Fibroblast of lung (primary cell): ENCODE data around the gene SCAF1. TPM values are rescaled to one million over a fixed set of nuclear protein-coding genes. Genes with fewer than 3 reads are reported as not detected.

Experiments
- DNase-seq, 2 donors: peaks; one replicate each; pipeline versions ENCODE4 v3.0.0 to v3.0.0-alpha.2; 2010; ENCODE audit warnings: low read depth in 2 of 2
- H2AFZ ChIP-seq: 2 replicates; pipeline ENCODE4 v1.5.1; 2012; ENCODE audit warnings: low read length, control low read depth, inconsistent platforms
- H3K27ac ChIP-seq: 2 replicates; pipeline ENCODE4 v1.5.1; 2011; ENCODE audit warnings: low read length, control low read depth; ENCODE audit not compliant: insufficient read depth
- H3K27me3 ChIP-seq: 2 replicates; pipeline ENCODE4 v1.5.1; 2011; ENCODE audit warnings: mild to moderate bottlenecking, low read length; ENCODE audit not compliant: control insufficient read depth, insufficient read depth
- H3K36me3 ChIP-seq: 2 replicates; pipeline ENCODE4 v1.5.1; 2011; ENCODE audit warnings: low read length; ENCODE audit not compliant: control insufficient read depth, insufficient read depth
- H3K4me1 ChIP-seq: 2 replicates; pipeline ENCODE4 v1.5.1; 2011; ENCODE audit warnings: low read length; ENCODE audit not compliant: control insufficient read depth, insufficient read depth; ENCODE audit errors: extremely low read depth
- H3K4me2 ChIP-seq: 2 replicates; pipeline ENCODE4 v1.5.1; 2011; ENCODE audit warnings: low read length, control low read depth; ENCODE audit not compliant: insufficient read depth; ENCODE audit errors: extremely low read depth
- H3K4me3 ChIP-seq, 4 experiments: fragments of 200-600 bp in 1 of 4; sonication (generic) in 1 of 4; replicated peaks in 1 of 4; 2 replicates each; pipeline ENCODE4 v1.5.1; 2011 to 2016; ENCODE audit warnings: low read length in 4 of 4, low read depth in 3 of 4, mild to moderate bottlenecking in 3 of 4, control low read depth in 2 of 4, inconsistent platforms in 1 of 4, mixed read lengths in 1 of 4; ENCODE audit not compliant: insufficient read depth in 1 of 4; ENCODE audit errors: control extremely low read depth in 1 of 4
- H3K79me2 ChIP-seq: 2 replicates; pipeline ENCODE4 v1.5.1; 2012; ENCODE audit warnings: mild to moderate bottlenecking, low read length, inconsistent platforms; ENCODE audit not compliant: control insufficient read depth, insufficient read depth
- H3K9ac ChIP-seq: 2 replicates; pipeline ENCODE4 v1.5.1; 2011; ENCODE audit warnings: mild to moderate bottlenecking, low read length, control low read depth; ENCODE audit not compliant: insufficient read depth
- H3K9me3 ChIP-seq: 2 replicates; pipeline ENCODE4 v1.5.1; 2012; ENCODE audit warnings: low read depth, low read length; ENCODE audit not compliant: control insufficient read depth, insufficient read depth
- H4K20me1 ChIP-seq: 2 replicates; pipeline ENCODE4 v1.5.1; 2011; ENCODE audit warnings: low read length; ENCODE audit not compliant: control insufficient read depth, insufficient read depth; ENCODE audit errors: extremely low read depth
- CTCF ChIP-seq, 2 donors: IDR thresholded peaks in 1 of 2; conservative IDR thresholded peaks in 1 of 2; 1 replicate in 1 of 2; 2 replicates in 1 of 2; pipeline ENCODE4 v1.5.1; 2011 to 2012; ENCODE audit warnings: low read length in 2 of 2, control low read depth in 1 of 2, inconsistent platforms in 1 of 2, low read depth in 1 of 2, mild to moderate bottlenecking in 1 of 2
- EZH2 ChIP-seq: IDR thresholded peaks from 2 replicates; pipeline ENCODE4 v1.5.1; 2012; ENCODE audit warnings: low read length, control low read depth, mild to moderate bottlenecking; ENCODE audit errors: missing control alignments
- polyA plus RNA-seq, 2 donors: library from polyadenylated mRNA; depleted of rRNA in 1 of 2; stranded (reverse) in 1 of 2; unstranded in 1 of 2; fragments of >200 nt; gene quantifications; 2 replicates each; pipeline ENCODE4 v1.2.1, GENCODE V29; 2011 to 2012; ENCODE audit warnings: missing spikeins in 1 of 2
- total RNA-seq: library from RNA; depleted of rRNA; stranded (reverse); fragments of >200 nt; gene quantifications from 2 replicates; pipeline ENCODE4 v1.2.1, GENCODE V29; 2014

Gene SCAF1
- total and polyA plus RNA-seq, 2 donors (not counting 1 experiment from before 2014, with no cell fraction given): 8.7 to 11.9 TPM

GRCh38 chr19:49692147-49692506, 50.1 kb downstream of the SCAF1 start:
- no peak overlapping the region for H2AFZ ChIP-seq
- H3K4me1 ChIP-seq: peaks cover 5% of the 10 kb centered on the region
- H3K9me3 ChIP-seq: no peaks in the 10 kb centered on the region
- H3K27ac ChIP-seq: no peak overlapping the region
- no peaks in the 10 kb centered on the region for H3K79me2 ChIP-seq
- H3K27me3 ChIP-seq: no peaks in the 10 kb centered on the region
- no peaks in the 10 kb centered on the region for H4K20me1 ChIP-seq
- H3K4me3 ChIP-seq: peak overlapping the region in 1 of 4 experiments; percentile 64
- H3K36me3 ChIP-seq: peaks cover 2% of the 10 kb centered on the region
- no peak for TF ChIP-seq CTCF (conservative IDR thresholded peaks at IDR 0.05 in 1 of 2, IDR thresholded peaks at IDR 0.05 in 1 of 2; ENCODE audit: low read depth in 1 of 2, low read length in 2 of 2)
- TF ChIP-seq EZH2: no peak
- no peak for DNase-seq
- no peak overlapping the region for H3K9ac ChIP-seq
- no peak overlapping the region for H3K4me2 ChIP-seq

GRCh38 chr19:49696115-49696514, 54.1 kb downstream of the SCAF1 start:
- H3K79me2 ChIP-seq: no peaks in the 10 kb centered on the region
- H3K27ac ChIP-seq: no peak overlapping the region
- no peak overlapping the region for H3K4me3 ChIP-seq
- no peaks in the 10 kb centered on the region for H3K9me3 ChIP-seq
- TF ChIP-seq CTCF (conservative IDR thresholded peaks at IDR 0.05 in 1 of 2, IDR thresholded peaks at IDR 0.05 in 1 of 2; ENCODE audit: low read depth in 1 of 2, low read length in 2 of 2): no peak
- TF ChIP-seq EZH2: no peak
- H4K20me1 ChIP-seq: no peaks in the 10 kb centered on the region
- no peaks in the 10 kb centered on the region for H3K36me3 ChIP-seq
- no peak overlapping the region for H3K9ac ChIP-seq
- no peak overlapping the region for H2AFZ ChIP-seq
- H3K4me1 ChIP-seq: peaks cover 2% of the 10 kb centered on the region
- H3K4me2 ChIP-seq: no peak overlapping the region
- DNase-seq: no peak
- H3K27me3 ChIP-seq: no peaks in the 10 kb centered on the region

GRCh38 chr19:49696865-49697264, 54.9 kb downstream of the SCAF1 start:
- Histone ChIP-seq H3K9ac (no peak overlapping the region), H3K4me1 (no peaks in the 10 kb centered on the region), H3K79me2 (no peaks in the 10 kb centered on the region), H3K4me2 (no peak overlapping the region), H3K4me3 (no peak overlapping the region), H2AFZ (no peak overlapping the region), H3K9me3 (no peaks in the 10 kb centered on the region), H3K36me3 (no peaks in the 10 kb centered on the region), H3K27ac (no peak overlapping the region), H3K27me3 (no peaks in the 10 kb centered on the region), H4K20me1 (no peaks in the 10 kb centered on the region)
- TF ChIP-seq CTCF (conservative IDR thresholded peaks at IDR 0.05 in 1 of 2, IDR thresholded peaks at IDR 0.05 in 1 of 2; ENCODE audit: low read depth in 1 of 2, low read length in 2 of 2) (no peak), EZH2 (no peak)
- DNase-seq: no peak
